ENCODE data around the gene H6PD.

Gene H6PD

DNA sequence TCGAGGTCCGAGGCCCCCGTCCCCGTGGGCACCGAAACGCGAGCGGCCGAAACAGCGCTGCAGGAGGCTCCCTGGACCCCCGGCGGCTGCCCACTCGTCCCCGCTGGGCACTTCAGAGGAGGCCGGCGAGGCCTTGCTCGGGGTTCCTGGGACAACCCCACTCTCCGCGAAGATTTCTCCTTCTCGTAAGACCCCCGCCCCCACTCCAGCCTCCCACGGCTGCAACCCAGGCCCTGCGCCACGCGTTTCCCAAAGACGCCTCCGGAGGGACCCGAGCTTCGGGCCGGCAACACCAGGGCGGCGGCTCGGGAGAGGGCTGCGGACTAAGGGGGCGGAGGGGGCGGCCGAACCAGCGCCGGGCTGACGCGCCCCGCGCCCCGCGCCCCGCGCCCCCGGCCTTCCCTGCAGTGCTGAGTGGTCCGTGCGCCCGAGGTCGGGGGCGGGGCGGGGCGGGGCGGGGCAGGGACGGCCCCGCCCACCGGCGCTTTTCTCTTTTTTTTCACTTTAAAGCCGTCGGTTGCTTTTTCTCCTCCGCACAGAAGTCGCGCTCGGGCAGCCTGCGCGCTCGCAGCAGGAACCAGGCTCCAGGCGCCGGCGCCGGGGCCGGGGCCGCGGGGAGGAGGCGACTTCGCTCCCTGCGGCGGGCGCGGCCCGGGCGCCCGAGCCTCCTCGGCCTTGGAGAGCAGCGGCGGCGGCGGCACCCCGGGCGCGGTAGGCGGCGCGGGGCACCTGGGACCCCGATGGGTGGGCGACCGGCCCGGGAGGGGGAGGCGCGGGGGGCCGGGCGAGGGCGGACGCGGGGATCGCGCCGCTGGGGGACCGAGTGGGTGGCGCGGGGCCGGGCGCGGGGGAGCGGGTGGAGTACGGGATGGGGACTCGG lies 58.0 kb downstream of the H6PD start, which contains the start of gene SPSB1:
SPSB1 (plus strand) TSS at position 534 of the 880 bp plus-strand sequence. CDS start 62,998 bp downstream, outside the sequence.
- no peaks in the 10 kb centered on the region for H3K27me3 ChIP-seq
- H3K36me3 ChIP-seq = no peaks in the 10 kb centered on the region
- H3K4me1 ChIP-seq = no peaks in the 10 kb centered on the region; the same call in 1 of the 2 replicates
- TF ChIP-seq, protein P1, sequence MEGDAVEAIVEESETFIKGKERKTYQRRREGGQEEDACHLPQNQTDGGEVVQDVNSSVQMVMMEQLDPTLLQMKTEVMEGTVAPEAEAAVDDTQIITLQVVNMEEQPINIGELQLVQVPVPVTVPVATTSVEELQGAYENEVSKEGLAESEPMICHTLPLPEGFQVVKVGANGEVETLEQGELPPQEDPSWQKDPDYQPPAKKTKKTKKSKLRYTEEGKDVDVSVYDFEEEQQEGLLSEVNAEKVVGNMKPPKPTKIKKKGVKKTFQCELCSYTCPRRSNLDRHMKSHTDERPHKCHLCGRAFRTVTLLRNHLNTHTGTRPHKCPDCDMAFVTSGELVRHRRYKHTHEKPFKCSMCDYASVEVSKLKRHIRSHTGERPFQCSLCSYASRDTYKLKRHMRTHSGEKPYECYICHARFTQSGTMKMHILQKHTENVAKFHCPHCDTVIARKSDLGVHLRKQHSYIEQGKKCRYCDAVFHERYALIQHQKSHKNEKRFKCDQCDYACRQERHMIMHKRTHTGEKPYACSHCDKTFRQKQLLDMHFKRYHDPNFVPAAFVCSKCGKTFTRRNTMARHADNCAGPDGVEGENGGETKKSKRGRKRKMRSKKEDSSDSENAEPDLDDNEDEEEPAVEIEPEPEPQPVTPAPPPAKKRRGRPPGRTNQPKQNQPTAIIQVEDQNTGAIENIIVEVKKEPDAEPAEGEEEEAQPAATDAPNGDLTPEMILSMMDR (IDR thresholded peaks at IDR 0.05; ENCODE audit: low read depth, low read length) = no peak
- H3K4me3 ChIP-seq (ENCODE audit: low read depth, low read length) = peak within 1 kb of the TSS; percentile 53
- peak; percentile 69 for DNase-seq
- no peaks in the 10 kb centered on the region for H3K9me3 ChIP-seq

DNA sequence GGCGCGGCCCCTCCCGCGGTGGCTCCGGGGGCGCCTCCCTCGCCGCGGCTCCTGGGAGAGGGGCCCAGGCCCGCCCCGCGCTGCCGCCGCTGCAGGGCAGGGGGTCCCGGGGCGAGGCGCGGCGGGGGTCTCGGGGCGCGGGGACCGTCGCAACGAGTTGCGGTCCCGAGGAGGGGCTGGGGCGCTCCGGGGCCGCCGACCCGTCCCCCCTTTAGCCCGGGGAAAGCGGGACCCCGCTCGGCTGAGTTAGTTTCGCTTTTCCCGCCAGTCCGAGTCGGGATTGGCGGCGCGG lies 58.6 kb downstream of the H6PD start:
- TF ChIP-seq, protein P1 (IDR thresholded peaks at IDR 0.05; ENCODE audit: low read depth, low read length) = no peak
- Histone ChIP-seq H3K36me3 (no peaks in the 10 kb centered on the region), H3K27me3 (no peaks in the 10 kb centered on the region), H3K4me1 (no peaks in the 10 kb centered on the region; the same call in 1 of the 2 replicates), H3K9me3 (no peaks in the 10 kb centered on the region), H3K4me3 (ENCODE audit: low read depth, low read length) (peak overlapping the region; percentile 53)
- no peak for DNase-seq

DNA sequence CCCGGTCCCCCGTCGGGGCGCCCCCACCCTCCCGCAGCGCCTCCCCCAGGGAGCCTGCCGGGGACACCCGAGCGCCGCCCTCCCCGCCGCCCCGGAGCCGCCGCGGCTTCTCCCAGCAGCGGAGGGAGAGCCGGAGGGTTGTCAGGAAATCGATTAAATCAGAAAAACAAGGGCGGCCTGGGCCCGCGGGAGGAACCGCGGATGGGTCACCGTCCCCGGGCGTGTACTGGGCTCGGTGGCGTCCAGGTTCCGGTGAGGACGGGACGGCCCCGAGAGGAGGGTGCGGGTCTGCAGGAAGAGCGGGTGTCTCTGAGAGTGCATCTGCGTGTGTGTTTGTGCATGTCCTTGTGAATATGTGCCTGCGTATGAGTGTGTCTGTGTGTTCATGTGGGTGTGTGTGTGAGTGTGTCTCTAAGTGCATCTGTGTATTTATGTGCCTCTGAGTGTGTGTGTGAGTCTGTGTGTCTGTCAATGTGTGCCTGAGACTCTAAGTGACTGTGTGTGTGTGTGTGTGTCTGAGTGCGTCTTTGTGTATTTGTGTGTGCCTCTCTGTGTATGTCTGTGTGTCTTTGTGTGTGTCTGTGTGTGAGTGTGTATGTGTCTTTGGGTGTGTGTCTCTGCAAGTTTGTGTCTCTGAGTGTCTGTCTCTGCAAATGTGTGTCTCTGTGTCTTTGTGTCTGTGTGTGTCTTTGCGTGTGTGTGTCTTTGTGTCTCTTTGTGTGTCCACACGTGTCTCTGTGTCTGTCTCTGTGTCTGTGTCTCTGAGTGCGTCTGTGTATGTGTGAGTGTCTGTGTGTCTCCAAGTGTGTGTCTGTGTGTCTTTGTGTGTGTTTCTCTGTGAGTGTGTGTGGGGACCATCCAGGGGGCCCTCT lies 59.2 kb downstream of the H6PD start:
- no peaks in the 10 kb centered on the region for H3K9me3 ChIP-seq
- H3K27me3 ChIP-seq = no peaks in the 10 kb centered on the region
- TF ChIP-seq, protein P1 (IDR thresholded peaks at IDR 0.05; ENCODE audit: low read depth, low read length) = no peak
- H3K4me1 ChIP-seq = no peaks in the 10 kb centered on the region; the same call in 1 of the 2 replicates
- H3K4me3 ChIP-seq (ENCODE audit: low read depth, low read length) = peak overlapping the region; percentile 53
- H3K36me3 ChIP-seq = no peaks in the 10 kb centered on the region
- no peak for DNase-seq

- no peaks in the 10 kb centered on the region for H3K9me3 ChIP-seq
- no peaks in the 10 kb centered on the region for H3K27me3 ChIP-seq
- TF ChIP-seq, protein P1 (IDR thresholded peaks at IDR 0.05; ENCODE audit: low read depth, low read length) = no peak
- H3K36me3 ChIP-seq = no peaks in the 10 kb centered on the region
- no peak for DNase-seq
- H3K4me1 ChIP-seq = no peaks in the 10 kb centered on the region; the same call in 1 of the 2 replicates
- H3K4me3 ChIP-seq (ENCODE audit: low read depth, low read length) = no peak overlapping the region
These were observed 59.8 kb downstream of the H6PD start for GRCh38 chr1:9294405-9294773.

- no peak for DNase-seq
- no peak overlapping the region for H3K4me3 ChIP-seq (ENCODE audit: low read depth, low read length)
These were observed 60.5 kb downstream of the H6PD start for GRCh38 chr1:9294910-9295636.

More at GRCh38 chr1:9294910-9295636, 60.5 kb downstream of the H6PD start:
- TF ChIP-seq, protein P1 (IDR thresholded peaks at IDR 0.05; ENCODE audit: low read depth, low read length) = no peak
- H3K9me3 ChIP-seq = no peaks in the 10 kb centered on the region
- H3K4me1 ChIP-seq = no peaks in the 10 kb centered on the region; the same call in 1 of the 2 replicates
- no peaks in the 10 kb centered on the region for H3K27me3 ChIP-seq
- no peaks in the 10 kb centered on the region for H3K36me3 ChIP-seq
